HG02571 (cell line): Measurements from ENCODE around the gene B3GNT9.

Experiments
- ATAC-seq: cut with Tn5 transposase; IDR thresholded peaks from one replicate; pipeline ENCODE4 v1.9.1; 2021; ENCODE audit warnings: mild to moderate bottlenecking, moderate library complexity; ENCODE audit not compliant: unreplicated experiment

The B3GNT9 gene

GRCh38 chr16:67169011-67169451 is 18.2 kb upstream of the B3GNT9 start:
- ATAC-seq = no peak

- ATAC-seq = no peak
Measured at GRCh38 chr16:67167588-67167987, 16.8 kb upstream of the B3GNT9 start.

- ATAC-seq = no peak
Measured at GRCh38 chr16:67166598-67167168, 15.9 kb upstream of the B3GNT9 start.

GRCh38 chr16:67166110-67166547 is 15.3 kb upstream of the B3GNT9 start:
- ATAC-seq = no peak

GRCh38 chr16:67165121-67166078 is 14.6 kb upstream of the B3GNT9 start:
- no peak for ATAC-seq

- ATAC-seq = no peak
Measured at GRCh38 chr16:67164599-67165061, 13.8 kb upstream of the B3GNT9 start, which contains the start of gene HSF4. Gene HSF4, plus strand, starts transcription at chr16:67164745. Its CDS starts 67 bp downstream, at chr16:67164812.

- ATAC-seq = no peak
Measured at GRCh38 chr16:67163999-67164558, 13.3 kb upstream of the B3GNT9 start.

GRCh38 chr16:67163164-67163998 is 12.6 kb upstream of the B3GNT9 start:
- no peak for ATAC-seq

- ATAC-seq = no peak
Measured at GRCh38 chr16:67162506-67163163, 11.8 kb upstream of the B3GNT9 start.

- no peak for ATAC-seq
Measured at GRCh38 chr16:67161595-67162058, 10.8 kb upstream of the B3GNT9 start.

GRCh38 chr16:67158637-67159600 is 8.1 kb upstream of the B3GNT9 start:
- peak; percentile 48 for ATAC-seq

- ATAC-seq = no peak
Measured at GRCh38 chr16:67157892-67158635, 7.3 kb upstream of the B3GNT9 start.

GRCh38 chr16:67157106-67157748 is 6.4 kb upstream of the B3GNT9 start:
- no peak for ATAC-seq

GRCh38 chr16:67156143-67156844 is 5.5 kb upstream of the B3GNT9 start:
- ATAC-seq = no peak

- ATAC-seq = no peak
Measured at GRCh38 chr16:67155295-67156142, 4.7 kb upstream of the B3GNT9 start.
